H7 (cell line): ENCODE measurements around the gene UNC5B. TPM values are rescaled to one million over a fixed set of nuclear protein-coding genes. Genes with fewer than 3 reads are reported as not detected.

Experiments
- DNase-seq: peaks from one replicate; pipeline ENCODE4 v3.0.0; 2012
- H3K27me3 ChIP-seq: 2 replicates; pipeline ENCODE4 v1.6.0; 2011; ENCODE audit warnings: mild to moderate bottlenecking, low read length; ENCODE audit not compliant: control insufficient read depth, insufficient read depth
- H3K36me3 ChIP-seq: replicated peaks from 2 replicates; pipeline ENCODE4 v1.5.1; 2011; ENCODE audit warnings: low read length; ENCODE audit not compliant: control insufficient read depth, insufficient read depth
- H3K4me3 ChIP-seq: 2 replicates; pipeline ENCODE4 v1.5.1; 2011; ENCODE audit warnings: low read depth, mild to moderate bottlenecking, control low read depth, low read length, moderate library complexity; ENCODE audit not compliant: insufficient read depth
- total RNA-seq: library from RNA; depleted of rRNA; stranded (reverse); fragments of >200 nt; shearing (Covaris generic); gene quantifications from 2 replicates; pipeline ENCODE4 v1.2.3, GENCODE V29; 2014

The UNC5B gene
- total RNA-seq, 1 experiment from 2014 or later = 34.7 TPM

DNA sequence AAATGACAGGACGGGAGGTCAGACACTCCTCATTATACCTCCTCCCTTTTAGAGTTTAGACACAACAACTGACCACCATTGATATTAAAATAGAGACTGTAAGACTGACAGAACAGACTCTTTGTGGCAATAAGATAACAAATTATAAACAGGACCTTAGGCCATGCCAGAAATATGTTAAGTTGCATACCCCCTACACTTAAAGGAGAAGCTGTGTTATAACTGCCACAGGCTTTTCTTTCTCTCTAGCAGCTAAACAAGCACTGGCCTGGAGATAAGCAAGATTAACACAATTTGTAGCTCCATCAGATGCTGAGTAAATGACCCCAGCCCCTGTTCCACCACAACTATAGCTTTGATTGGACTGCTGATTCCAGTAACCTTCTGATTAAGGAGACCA lies 10.5 kb upstream of the UNC5B start:
- Histone ChIP-seq H3K36me3 (no peaks in the 10 kb centered on the region), H3K4me3 (no peak overlapping the region), H3K27me3 (no peaks in the 10 kb centered on the region)
- no peak for DNase-seq

DNA sequence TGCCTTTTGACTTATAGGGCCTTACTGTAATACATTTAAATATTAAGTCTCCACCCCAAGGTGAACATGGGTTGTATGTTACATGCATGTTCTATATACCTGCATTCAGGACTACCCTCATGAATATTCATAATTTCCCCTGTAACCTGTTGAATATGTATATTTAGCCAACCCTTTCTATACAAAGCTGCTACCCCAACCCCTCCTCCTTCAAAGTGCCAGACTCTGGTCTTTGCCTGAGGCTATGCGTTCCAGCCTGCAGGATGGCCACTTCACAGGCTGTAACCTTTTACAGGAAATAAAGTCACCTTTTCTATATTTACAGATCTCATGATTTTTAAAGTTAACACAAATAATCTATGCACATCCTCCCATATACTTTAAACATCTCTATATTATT lies 10.1 kb upstream of the UNC5B start:
- no peak overlapping the region for H3K4me3 ChIP-seq
- H3K27me3 ChIP-seq = no peaks in the 10 kb centered on the region
- no peaks in the 10 kb centered on the region for H3K36me3 ChIP-seq
- DNase-seq = no peak

DNA sequence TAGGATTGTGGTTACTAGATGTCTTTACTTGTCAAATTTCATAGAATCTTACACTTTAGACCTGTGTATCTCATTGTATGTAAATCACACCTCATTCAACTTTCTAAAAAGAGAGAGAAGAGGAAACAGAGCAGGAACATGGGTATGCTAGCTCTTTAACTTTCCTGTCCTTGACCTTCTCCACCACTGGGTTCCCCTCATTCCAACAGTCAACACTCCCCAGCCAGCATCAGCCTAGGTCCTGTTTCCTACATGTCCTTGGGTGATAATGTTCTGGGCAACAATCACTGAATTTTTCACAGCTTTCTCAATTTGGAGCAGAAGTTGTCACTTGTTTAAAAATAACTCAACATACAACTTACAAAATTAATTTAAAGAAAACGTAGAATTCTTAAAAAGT lies 9.2 kb upstream of the UNC5B start:
- Histone ChIP-seq H3K27me3 (no peaks in the 10 kb centered on the region), H3K36me3 (no peaks in the 10 kb centered on the region), H3K4me3 (no peak overlapping the region)
- DNase-seq = no peak

DNA sequence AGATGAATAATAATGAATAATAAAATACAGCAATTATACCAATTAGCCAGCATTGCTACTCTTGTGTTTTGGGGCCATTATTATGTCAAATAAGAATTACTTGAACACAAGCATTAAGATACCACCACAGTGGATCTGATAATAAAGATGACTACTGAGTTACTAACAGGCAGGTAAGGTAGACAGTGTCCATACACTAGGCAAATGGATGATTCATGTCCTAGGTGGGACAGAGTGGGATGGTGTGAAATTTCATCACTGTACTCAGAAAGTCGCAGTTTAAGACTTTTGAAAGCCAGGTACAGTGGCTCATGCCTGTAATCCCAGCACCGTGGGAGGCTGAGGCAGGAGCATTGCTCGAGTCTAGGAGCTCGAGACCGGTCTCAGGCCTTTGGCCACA lies 8.7 kb upstream of the UNC5B start:
- H3K27me3 ChIP-seq = no peaks in the 10 kb centered on the region
- no peak for DNase-seq
- no peak overlapping the region for H3K4me3 ChIP-seq
- H3K36me3 ChIP-seq = no peaks in the 10 kb centered on the region

DNA sequence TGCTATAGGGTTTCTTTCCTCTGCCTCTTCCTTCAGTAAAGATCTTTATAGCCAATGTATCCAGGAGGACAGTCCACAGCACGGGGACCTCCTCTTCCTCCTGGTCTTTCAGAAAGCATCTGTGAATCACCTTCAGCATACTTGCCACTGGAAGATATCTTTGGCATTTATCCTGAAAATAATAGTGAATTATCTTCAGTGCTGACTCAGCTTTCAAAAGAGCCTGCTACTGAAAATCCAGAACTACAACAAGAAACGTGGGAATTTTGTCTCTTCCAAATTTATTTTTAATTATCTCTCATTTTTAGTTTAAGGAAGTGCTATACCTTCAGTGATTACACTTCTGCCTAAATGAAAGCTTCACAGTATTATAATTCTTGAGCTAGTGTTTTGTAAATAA lies 7.6 kb upstream of the UNC5B start:
- Histone ChIP-seq H3K36me3 (no peaks in the 10 kb centered on the region), H3K27me3 (peaks cover 3% of the 10 kb centered on the region), H3K4me3 (no peak overlapping the region)
- no peak for DNase-seq

DNA sequence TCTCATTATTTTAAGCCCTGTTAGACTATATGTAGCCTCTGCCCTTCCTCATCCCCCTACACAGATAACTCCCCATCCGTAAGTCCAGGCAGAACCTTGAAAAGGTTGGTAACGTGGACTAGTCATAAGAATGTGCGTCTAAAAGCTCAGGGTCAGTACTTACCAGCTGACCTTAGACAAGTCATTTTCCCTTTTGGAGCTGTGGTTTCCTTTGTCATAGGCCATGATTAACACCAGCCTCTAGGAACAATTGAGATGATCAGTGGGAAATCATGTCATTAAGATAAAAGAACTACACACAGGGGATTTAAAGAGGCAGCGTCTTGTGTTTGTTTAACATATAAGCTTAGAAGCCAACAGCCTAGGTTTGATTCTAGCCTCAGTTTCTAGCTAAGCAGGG lies 6.9 kb upstream of the UNC5B start:
- Histone ChIP-seq H3K36me3 (no peaks in the 10 kb centered on the region), H3K4me3 (no peak overlapping the region), H3K27me3 (peaks cover 10% of the 10 kb centered on the region)
- DNase-seq = no peak

DNA sequence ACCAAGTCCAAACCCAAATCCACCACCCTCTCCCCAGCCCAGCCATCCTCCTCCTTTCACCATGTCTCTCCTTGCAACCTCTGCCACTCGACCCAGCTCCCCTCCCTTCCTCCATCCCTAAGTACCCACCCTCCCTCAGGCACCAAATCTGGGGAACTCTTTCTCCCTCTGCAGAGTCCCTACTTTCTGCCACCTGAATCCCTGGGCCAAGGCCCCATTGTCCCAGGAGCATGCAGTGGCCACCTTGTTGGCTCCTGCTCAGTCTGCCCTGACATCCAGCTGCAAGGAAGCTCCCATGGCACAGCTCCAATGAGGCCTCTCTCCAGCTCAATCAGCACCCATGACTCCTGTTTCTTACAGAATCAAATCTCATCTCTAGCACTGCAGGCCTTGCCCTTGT lies 5.5 kb upstream of the UNC5B start:
- Histone ChIP-seq H3K27me3 (peaks cover 22% of the 10 kb centered on the region), H3K36me3 (no peaks in the 10 kb centered on the region), H3K4me3 (no peak overlapping the region)
- no peak for DNase-seq

DNA sequence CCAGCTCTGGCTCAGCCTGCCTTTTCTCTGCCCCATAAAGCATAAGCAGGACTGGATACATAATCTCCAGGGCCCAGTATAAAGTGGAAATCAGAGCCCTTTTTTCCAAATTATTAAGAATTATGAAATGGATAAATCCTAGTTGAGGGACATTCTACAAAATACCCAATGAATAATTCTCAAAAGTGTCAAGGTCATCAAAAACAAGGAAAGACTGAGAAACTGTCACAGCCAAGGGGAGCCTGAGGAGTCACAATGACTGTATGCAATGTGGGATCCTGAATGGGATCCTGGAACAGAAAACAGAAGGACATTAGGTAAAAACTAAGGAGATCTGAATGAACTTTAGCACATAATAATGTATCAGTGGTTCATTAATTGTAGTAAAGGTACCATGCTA lies 4.8 kb upstream of the UNC5B start:
- DNase-seq = no peak
- Histone ChIP-seq H3K4me3 (no peak overlapping the region), H3K27me3 (peaks cover 24% of the 10 kb centered on the region), H3K36me3 (no peaks in the 10 kb centered on the region)

DNA sequence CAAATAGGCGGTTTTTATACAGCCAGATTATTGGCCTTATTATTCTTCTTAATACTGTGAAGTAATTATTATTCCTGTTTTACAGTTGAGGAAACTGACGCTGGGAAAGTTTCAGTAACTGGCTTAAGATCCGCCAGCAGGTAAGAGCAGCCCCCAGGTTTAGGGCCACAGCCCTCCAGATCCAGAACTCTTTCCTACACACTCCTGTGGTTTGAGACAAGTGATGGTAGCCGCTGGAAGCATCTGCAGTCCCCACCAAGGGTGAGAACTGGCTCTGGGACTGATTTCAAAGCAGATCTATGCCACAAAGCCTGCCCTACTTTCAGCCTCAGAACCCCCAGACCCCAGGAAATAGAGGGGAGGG lies 3.0 kb upstream of the UNC5B start:
- Histone ChIP-seq H3K36me3 (no peaks in the 10 kb centered on the region), H3K4me3 (no peak overlapping the region), H3K27me3 (peaks cover 38% of the 10 kb centered on the region)
- peak; percentile 30 for DNase-seq

DNA sequence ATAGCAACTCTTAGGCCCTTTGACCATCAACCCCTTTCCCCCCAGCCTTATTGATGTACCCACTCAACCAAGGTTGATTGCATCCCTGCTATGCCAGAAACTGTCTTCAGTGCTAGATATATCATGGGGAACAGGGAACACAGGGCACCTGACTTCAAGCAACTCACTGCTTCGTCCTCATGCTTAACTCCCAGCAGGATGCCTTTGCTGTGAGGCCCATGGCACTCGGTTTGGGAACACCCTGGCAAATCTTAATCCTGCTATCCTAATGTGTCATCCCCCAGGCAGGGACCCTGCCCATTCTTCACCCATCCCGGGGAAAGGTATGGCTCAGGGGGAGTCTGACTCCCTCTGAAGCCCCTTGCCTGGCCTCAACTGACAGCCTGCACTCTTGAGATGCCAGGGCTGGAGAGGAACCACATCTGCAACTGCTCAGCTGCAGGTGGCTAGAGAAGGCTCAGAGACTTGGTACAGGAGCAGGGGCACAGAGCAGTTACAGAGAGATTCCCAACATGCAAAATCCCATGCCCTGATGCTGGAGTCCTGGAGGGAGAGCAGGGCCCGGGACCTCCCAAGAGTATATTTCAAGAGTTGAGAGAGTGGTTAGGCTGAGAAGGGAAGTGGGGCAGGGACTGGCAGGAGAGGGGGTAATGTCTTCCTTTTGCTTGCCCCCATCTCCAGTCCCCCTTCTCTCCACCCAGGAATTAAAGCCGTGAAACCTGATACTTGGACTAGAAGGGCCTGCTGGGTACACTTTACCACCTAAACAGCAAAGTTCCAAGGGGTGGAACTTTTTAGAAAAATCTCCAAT lies 2.4 kb upstream of the UNC5B start:
- Histone ChIP-seq H3K36me3 (no peaks in the 10 kb centered on the region), H3K4me3 (no peak overlapping the region), H3K27me3 (peaks cover 39% of the 10 kb centered on the region)
- DNase-seq = no peak

DNA sequence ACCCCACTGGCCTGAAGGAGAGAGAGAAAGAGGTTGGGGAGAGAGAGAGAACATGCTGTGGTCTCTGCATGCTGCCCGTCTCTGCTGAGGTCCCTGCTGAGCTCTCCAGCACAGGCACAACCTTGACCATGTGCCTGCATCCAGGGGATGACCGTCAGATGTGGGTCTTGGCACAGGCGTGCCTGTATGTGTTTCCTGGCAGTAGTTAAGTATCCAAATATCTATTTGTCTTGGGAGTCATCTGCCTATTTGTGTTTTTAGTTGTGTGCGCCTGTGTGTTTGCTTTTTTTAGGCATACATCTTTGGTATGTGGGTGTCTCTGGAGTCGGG lies 1.9 kb upstream of the UNC5B start:
- no peak for DNase-seq
- Histone ChIP-seq H3K4me3 (no peak overlapping the region), H3K36me3 (no peaks in the 10 kb centered on the region), H3K27me3 (peaks cover 39% of the 10 kb centered on the region)

DNA sequence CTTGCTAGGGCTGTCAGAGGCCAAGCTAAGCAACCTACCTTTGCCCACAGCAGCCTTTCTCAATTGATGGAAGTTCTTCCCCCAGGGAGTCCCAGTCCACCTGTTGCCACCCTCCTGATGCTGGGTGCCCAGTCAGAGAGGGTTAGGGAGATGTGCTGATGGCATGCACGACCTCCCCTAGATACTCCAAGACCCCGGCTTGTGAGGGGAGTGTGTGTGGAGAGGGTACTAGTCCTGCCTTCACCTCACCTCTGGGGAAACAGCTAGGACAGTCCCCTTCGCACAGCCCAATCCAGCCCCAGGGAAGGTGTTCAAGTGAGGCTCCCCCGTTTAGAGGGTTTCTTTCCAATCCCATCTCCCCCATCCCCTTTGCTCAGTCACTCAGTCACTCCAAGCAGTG lies 1.3 kb upstream of the UNC5B start:
- H3K27me3 ChIP-seq = peaks cover 39% of the 10 kb centered on the region

DNA sequence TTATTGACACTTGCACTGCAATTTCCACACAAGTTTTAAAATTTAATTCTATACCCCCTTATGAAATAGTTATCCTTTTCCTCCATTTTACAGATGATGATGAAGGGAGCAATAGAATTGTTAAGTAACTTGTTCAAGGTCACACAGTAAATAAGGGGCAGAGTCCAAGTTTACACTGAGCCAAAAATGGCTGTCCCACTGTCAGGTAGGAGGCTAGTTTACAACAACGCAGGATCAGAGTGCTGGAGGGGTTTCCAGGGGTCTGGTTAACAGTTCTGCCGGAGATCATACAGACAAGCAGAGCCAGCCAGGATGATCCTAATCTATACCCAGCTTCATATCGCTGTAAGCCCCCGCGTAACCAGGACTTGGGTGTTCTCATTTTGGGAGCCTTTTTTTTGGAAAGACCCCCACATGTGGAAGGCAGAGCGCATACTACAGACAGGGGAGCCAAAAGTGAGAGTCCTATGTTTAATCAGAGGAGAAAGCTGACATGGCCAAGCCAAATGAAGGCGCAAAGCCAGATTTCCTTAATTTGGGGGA lies 524 bp upstream of the UNC5B start:
- Histone ChIP-seq H3K27me3 (peaks cover 39% of the 10 kb centered on the region), H3K4me3 (peak overlapping the region; percentile 47), H3K36me3 (no peaks in the 10 kb centered on the region)
- peak; percentile 45 for DNase-seq

More for the DNA sequence above, 1.3 kb upstream of the UNC5B start:
- H3K36me3 ChIP-seq = no peaks in the 10 kb centered on the region
- H3K4me3 ChIP-seq = no peak overlapping the region
- DNase-seq = peak; percentile 16

DNA sequence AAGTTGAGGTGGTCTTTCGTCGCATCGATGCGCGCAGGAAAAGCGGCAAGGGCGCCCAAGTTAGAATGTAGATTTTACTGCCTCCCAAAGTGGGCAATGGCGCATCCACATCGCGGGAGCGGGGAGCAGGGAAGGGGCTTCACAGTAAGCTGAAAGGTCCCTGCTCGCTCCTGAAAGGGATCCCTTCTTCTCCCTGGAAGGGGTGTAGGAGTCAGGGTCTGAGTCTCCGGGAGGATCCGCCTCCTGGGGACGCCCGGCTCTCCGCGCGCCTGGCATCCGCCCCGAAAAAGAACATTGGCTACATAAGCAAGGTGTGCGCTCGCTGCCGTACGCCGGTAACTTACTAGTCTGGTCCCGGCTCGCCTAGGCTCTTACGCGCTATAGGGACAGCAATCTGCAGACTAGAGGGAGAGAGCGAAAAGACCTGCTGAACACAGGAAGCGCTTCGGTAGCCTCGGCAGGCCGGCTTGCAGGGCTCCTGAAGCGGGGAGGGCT lies 804 bp downstream of the UNC5B start:
- peak overlapping the region; percentile 78 for H3K4me3 ChIP-seq
- DNase-seq = peak; percentile 77
- no peaks in the 10 kb centered on the region for H3K36me3 ChIP-seq
- H3K27me3 ChIP-seq = peaks cover 40% of the 10 kb centered on the region

DNA sequence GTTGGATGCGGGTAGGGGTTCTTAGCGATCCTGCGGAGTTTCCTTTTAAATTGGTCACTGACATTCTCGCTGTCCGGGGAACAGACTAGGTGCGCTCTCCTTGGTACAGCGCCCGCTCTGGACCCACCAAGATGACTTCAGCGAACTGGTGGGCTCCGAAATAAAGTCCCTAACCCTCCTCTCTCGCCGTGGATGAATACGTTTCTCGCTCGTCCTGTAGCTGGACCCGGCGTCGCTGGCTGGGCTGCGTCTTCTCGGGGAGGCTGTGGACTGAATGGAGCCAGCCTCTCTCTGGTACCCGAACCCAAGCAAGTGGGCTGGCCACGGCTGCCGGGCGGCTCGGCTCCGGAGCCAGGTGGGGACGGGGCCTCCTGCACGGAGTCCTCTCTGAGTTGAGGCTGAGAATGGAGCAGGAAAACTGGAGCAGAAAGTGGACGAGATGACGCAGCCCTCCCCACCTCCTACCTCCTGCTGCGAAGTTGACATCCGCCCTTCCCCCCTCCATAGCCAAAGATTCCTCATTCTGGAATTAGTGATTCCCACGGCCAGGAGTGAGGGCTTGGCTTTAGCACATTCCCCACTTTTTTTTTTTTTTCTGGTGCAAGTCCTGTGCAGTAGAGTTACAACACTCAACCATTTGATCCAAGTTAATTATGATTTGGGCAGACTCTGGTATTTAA lies 1.5 kb downstream of the UNC5B start:
- H3K36me3 ChIP-seq = no peaks in the 10 kb centered on the region
- DNase-seq = peak; percentile 87
- peaks cover 44% of the 10 kb centered on the region for H3K27me3 ChIP-seq

More for the DNA sequence above, 1.5 kb downstream of the UNC5B start:
- peak overlapping the region; percentile 78 for H3K4me3 ChIP-seq
